Measurements from ENCODE around the gene IFT52.
A peak's percentile ranks its signal among the peaks of the same experiment; 100 is the strongest.
"Not testable (repeated sequence)": the region's sequence is repeated elsewhere in the genome, so short reads cannot be mapped to it uniquely, and the experiment has no call there.

Gene IFT52

GRCh38 chr20:43586641-43587040, 4.1 kb upstream of the IFT52 start:
- H3K4me3 ChIP-seq (ENCODE audit: low read depth, low read length): no peak overlapping the region
- DNase-seq (ENCODE audit: low read depth): no peak
- no peak for TF ChIP-seq CTCF (conservative IDR thresholded peaks at IDR 0.05; ENCODE audit: low read depth, low read length)

DNA sequence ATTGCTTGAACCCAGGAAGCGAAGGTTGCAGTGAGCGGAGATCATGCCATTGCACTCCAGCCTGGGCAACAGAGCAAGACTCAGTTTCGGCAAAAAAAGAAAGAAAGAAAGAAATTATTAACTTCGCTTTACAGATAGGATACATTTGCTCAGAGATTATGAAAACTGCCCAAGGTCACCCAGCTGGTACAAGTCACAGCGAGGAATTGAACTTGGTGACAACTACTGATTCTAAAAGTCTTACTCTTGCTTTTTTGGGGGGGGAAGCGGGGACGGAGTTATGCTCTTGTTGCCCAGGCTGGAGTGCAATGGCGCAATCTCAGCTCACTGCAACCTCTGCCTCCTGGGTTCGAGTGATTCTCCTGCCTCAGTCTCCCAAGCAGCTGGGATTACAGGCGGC, 2.2 kb upstream of the IFT52 start:
- H3K4me3 ChIP-seq (ENCODE audit: low read depth, low read length); DNase-seq (ENCODE audit: low read depth): not testable (repeated sequence)

DNA sequence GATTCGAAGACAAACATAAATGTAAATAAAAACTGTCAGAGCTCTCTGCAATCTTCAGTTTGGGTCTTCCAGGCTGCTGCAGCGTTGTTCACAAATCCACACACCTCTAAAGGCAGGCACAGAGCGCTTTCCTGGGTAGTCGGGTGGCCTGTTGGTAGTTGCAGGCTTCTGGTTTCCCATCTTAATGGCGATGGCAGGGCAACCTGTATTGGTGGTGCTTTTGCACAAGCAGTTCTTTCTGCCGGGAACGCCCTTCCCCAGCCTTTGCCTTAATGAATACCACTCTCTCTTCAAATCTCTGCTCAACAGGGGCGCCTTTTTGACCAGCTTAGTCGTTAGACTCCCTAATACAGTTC, 723 bp upstream of the IFT52 start:
- H3K4me3 ChIP-seq (ENCODE audit: low read depth, low read length): peak overlapping the region; percentile 98
- no peak for DNase-seq (ENCODE audit: low read depth)
- no peak for TF ChIP-seq CTCF (conservative IDR thresholded peaks at IDR 0.05; ENCODE audit: low read depth, low read length)

GRCh38 chr20:43601960-43602359, 11.2 kb downstream of the IFT52 start:
- H3K4me3 ChIP-seq (ENCODE audit: low read depth, low read length); DNase-seq (ENCODE audit: low read depth): not testable (repeated sequence)

- DNase-seq (ENCODE audit: low read depth): no peak
- no peak overlapping the region for H3K4me3 ChIP-seq (ENCODE audit: low read depth, low read length)
- no peak for TF ChIP-seq CTCF (conservative IDR thresholded peaks at IDR 0.05; ENCODE audit: low read depth, low read length)
Observed at GRCh38 chr20:43603124-43603523, 12.4 kb downstream of the IFT52 start.

DNA sequence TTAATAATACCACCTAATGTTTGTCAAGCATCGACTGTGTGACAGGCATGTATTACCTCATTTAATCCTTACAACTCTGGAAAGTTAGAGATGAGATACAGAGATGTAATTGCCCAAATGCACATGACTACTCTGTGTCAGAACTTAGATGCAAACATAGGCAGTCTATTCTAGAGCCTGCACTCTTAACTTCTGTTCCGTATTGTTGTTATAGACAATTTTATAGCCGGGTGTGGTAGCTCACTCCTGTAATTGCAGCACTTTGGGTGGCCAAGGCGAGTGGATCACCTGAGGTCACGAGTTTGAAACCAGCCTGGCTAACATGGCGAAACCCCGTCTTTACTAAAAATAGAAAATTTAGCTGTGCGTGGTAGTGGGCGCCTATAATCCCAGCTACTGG, 15.0 kb downstream of the IFT52 start:
- DNase-seq (ENCODE audit: low read depth): no peak
- no peak for TF ChIP-seq CTCF (conservative IDR thresholded peaks at IDR 0.05; ENCODE audit: low read depth, low read length)
- H3K4me3 ChIP-seq (ENCODE audit: low read depth, low read length): no peak overlapping the region

- not testable (repeated sequence) for H3K4me3 ChIP-seq (ENCODE audit: low read depth, low read length); DNase-seq (ENCODE audit: low read depth)
Observed at GRCh38 chr20:43607278-43607677, 16.5 kb downstream of the IFT52 start.

DNA sequence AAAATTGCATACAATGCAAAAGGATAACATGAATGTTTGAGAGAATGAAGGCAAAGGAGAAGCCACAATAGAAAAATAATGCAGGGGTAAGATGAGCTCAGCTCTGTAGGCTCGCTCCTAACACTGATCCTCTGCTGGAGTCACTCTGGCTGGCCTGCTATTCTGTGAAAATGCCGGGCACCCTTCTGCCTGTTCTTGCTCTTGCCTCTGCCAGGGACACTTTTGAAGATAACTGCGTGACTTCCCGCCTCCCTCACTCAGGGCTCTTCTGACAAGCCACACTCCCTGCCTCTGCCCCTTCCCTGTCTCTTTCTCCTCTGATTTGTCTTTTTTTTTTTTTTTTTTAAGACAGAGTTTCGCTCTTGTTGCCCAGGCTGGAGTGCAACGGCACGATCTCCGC, 40.9 kb downstream of the IFT52 start:
- DNase-seq (ENCODE audit: low read depth): no peak
- no peak for TF ChIP-seq CTCF (conservative IDR thresholded peaks at IDR 0.05; ENCODE audit: low read depth, low read length)
- no peak overlapping the region for H3K4me3 ChIP-seq (ENCODE audit: low read depth, low read length)

DNA sequence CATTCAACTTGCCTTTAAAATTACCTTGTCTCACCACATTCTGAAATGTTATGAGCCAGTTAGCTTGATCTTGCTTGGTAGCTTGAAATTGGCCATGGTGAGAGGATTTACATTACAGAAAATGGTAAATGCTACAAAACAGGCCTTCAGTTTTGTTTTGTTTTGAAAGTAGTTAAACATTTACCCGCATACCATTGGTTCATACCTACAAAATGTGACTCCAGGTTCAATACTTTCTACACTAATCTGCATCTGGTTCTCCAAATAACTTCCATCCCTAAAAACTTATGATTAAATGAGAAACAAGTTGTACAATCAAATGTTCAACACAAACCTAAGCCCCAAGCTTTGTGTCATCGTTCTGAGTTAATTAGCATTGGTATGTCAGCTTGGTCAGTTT, 45.7 kb downstream of the IFT52 start:
- no peak overlapping the region for H3K4me3 ChIP-seq (ENCODE audit: low read depth, low read length)
- TF ChIP-seq CTCF (conservative IDR thresholded peaks at IDR 0.05; ENCODE audit: low read depth, low read length): no peak

More for the DNA sequence above, 45.7 kb downstream of the IFT52 start:
- DNase-seq (ENCODE audit: low read depth): no peak

All from choroid plexus epithelial cell (primary cell).